Testis (tissue), 3 donors: Measurements from ENCODE around the gene RFPL2. TPM values are rescaled to one million over a fixed set of nuclear protein-coding genes. Genes with fewer than 3 reads are reported as not detected.
"Not testable (repeated sequence)": the region's sequence is repeated elsewhere in the genome, so short reads cannot be mapped to it uniquely, and the experiment has no call there.

Source experiments
- DNase-seq: peaks from one replicate; pipeline ENCODE4 v3.0.0-alpha.2; 2019
- H3K27ac ChIP-seq, 2 donors: fragments of 200-600 bp; sonication (generic); one replicate each; pipeline ENCODE4 v1.5.1; 2019
- H3K27me3 ChIP-seq: fragments of 200-600 bp; sonication (generic); one replicate; pipeline ENCODE4 v1.5.1; 2019
- H3K36me3 ChIP-seq: fragments of 200-600 bp; sonication (generic); one replicate; pipeline ENCODE4 v1.5.1; 2017; ENCODE audit warnings: low read depth; ENCODE audit errors: missing control alignments
- H3K4me1 ChIP-seq: fragments of 200-600 bp; sonication (generic); one replicate; pipeline ENCODE4 v1.5.1; 2019
- H3K4me3 ChIP-seq, 2 donors: fragments of 200-600 bp; sonication (generic); one replicate each; pipeline ENCODE4 v1.5.1; 2017 to 2019
- H3K9me3 ChIP-seq: fragments of 200-600 bp; sonication (generic); one replicate; pipeline ENCODE4 v1.5.1; 2017
- CTCF ChIP-seq, 3 experiments: fragments of 450-650 bp in 2 of 3; fragments of 200-600 bp in 1 of 3; sonication (generic) in 1 of 3; IDR thresholded peaks; one replicate each; pipeline ENCODE4 v1.5.1; 2016 to 2019; ENCODE audit warnings: antibody characterized with exemption in 3 of 3, mild to moderate bottlenecking in 2 of 3, moderate library complexity in 1 of 3
- POLR2A ChIP-seq: fragments of 450-650 bp; IDR thresholded peaks from one replicate; pipeline ENCODE4 v1.6.1; 2017; ENCODE audit warnings: antibody characterized with exemption, mild to moderate bottlenecking, moderate library complexity
- WGBS, 2 donors: methylation state at CpG; one replicate each; pipeline ENCODE4 v1.1.5; 2018; 5-methylcytosine and 5-hydroxymethylcytosine counted together
- intact Hi-C: fragments of 100-400 bp; cut with DNase I; formaldehyde crosslinking; loops from one replicate; pipeline ENCODE4 v1.15.1; 2023; ENCODE audit warnings: low total_unique reads
- polyA plus RNA-seq: library from polyadenylated mRNA; stranded (reverse); fragments of 350-450 nt; fragmentation: Illumina TruSeq; extraction: RNeasy Lipid Tissue Mini Kit (QIAGEN cat#74804); gene quantifications from one replicate; pipeline ENCODE4 v1.2.3, GENCODE V29; 2014; ENCODE audit warnings: low read depth, low replicate concordance; ENCODE audit not compliant: insufficient read depth
- small RNA-seq, 2 donors: library from RNA; depleted of rRNA; stranded (forward); fragments of <200 nt; gene quantifications; one replicate each; pipeline ENCODE3, GENCODE V24; 2016
- total RNA-seq, 2 donors: library from RNA; depleted of rRNA; stranded (reverse); fragments of >200 nt; gene quantifications; one replicate each; pipeline ENCODE4 v1.2.3, GENCODE V29; 2016

Gene RFPL2
- total and polyA plus RNA-seq, 3 donors from 2014 or later: 0.34 TPM; not detected in 2

GRCh38 chr22:32151641-32152040, 53.2 kb downstream of the RFPL2 start:
- 67 to 75% methylated on average over 6 of the region's 6 CpGs for WGBS, 2 donors
- peak; percentile 1 for DNase-seq
- intact Hi-C loops: not testable (repeated sequence)

GRCh38 chr22:32150647-32151046, 54.2 kb downstream of the RFPL2 start:
- H3K9me3 ChIP-seq, H3K27ac ChIP-seq, intact Hi-C loops, H3K4me1 ChIP-seq, H3K36me3 ChIP-seq, H3K27me3 ChIP-seq, DNase-seq, H3K4me3 ChIP-seq: not testable (repeated sequence)
- WGBS, 2 donors: 62 to 72% methylated on average over 7 of the region's 7 CpGs

More at GRCh38 chr22:32151641-32152040, 53.2 kb downstream of the RFPL2 start:
- H3K4me3 ChIP-seq, H3K27ac ChIP-seq, H3K36me3 ChIP-seq, H3K4me1 ChIP-seq, H3K27me3 ChIP-seq, H3K9me3 ChIP-seq: not testable (repeated sequence)

- H3K36me3 ChIP-seq, intact Hi-C loops, H3K4me3 ChIP-seq, H3K4me1 ChIP-seq, H3K27ac ChIP-seq, H3K27me3 ChIP-seq, H3K9me3 ChIP-seq: not testable (repeated sequence)
- WGBS, 2 donors: 93 to 98% methylated on average over 4 of the region's 4 CpGs
- peak; percentile 4 for DNase-seq
These were observed 56.5 kb downstream of the RFPL2 start for GRCh38 chr22:32148372-32148771.

GRCh38 chr22:32147128-32147527, 57.7 kb downstream of the RFPL2 start:
- intact Hi-C loops, H3K4me1 ChIP-seq, H3K27me3 ChIP-seq, H3K36me3 ChIP-seq, H3K4me3 ChIP-seq, H3K9me3 ChIP-seq, H3K27ac ChIP-seq: not testable (repeated sequence)
- peak; percentile 1 for DNase-seq
- 79 to 90% methylated on average over 8 of the region's 8 CpGs for WGBS, 2 donors

GRCh38 chr22:32144496-32145274, 60.2 kb downstream of the RFPL2 start:
- Histone ChIP-seq H3K27ac (no peak overlapping the region), H3K4me1 (no peaks in the 10 kb centered on the region), H3K4me3 (no peak overlapping the region), H3K27me3 (no peaks in the 10 kb centered on the region), H3K36me3 (no peaks in the 10 kb centered on the region), H3K9me3 (no peaks in the 10 kb centered on the region)
- intact Hi-C loops: no loop called here
- no peak for TF ChIP-seq CTCF (IDR thresholded peaks at IDR 0.05)
- TF ChIP-seq POLR2A: no peak
- WGBS, 2 donors: 80 to 86% methylated on average over 6 of the region's 6 CpGs
- DNase-seq: peak; percentile 8

- TF ChIP-seq CTCF (IDR thresholded peaks at IDR 0.05) (no peak), POLR2A (no peak)
- Histone ChIP-seq H3K9me3 (no peaks in the 10 kb centered on the region), H3K4me3 (no peak overlapping the region), H3K4me1 (no peaks in the 10 kb centered on the region), H3K27ac (no peak overlapping the region), H3K36me3 (no peaks in the 10 kb centered on the region), H3K27me3 (no peaks in the 10 kb centered on the region)
- intact Hi-C loops: no loop called here
- DNase-seq: peak; percentile 6
These were observed 62.3 kb downstream of the RFPL2 start for GRCh38 chr22:32142600-32142999.

GRCh38 chr22:32140688-32141087, 64.2 kb downstream of the RFPL2 start:
- H3K27ac ChIP-seq, H3K9me3 ChIP-seq, intact Hi-C loops, H3K4me3 ChIP-seq, DNase-seq, H3K27me3 ChIP-seq, H3K4me1 ChIP-seq, H3K36me3 ChIP-seq: not testable (repeated sequence)
- 54 to 58% methylated on average over 2 to 6 of the region's 6 CpGs for WGBS, 2 donors

Small RNA genes lying within 50 kb of the gene (small RNA-seq; reads per million reads assigned to genes)
- 0 reads per million in 2 donors for gene RF02171

Other genes with a start within 250 kb of the RFPL2 start
- 1 to 10 TPM; 4.0 to 4.8 TPM for gene SLC5A1, start 161.8 kb downstream of the RFPL2 start, total RNA-seq
- gene SLC5A1, start 161.8 kb downstream of the RFPL2 start, polyA plus RNA-seq: 3.5 TPM
- 10 to 100 TPM in 1 of 2 donors, 1 to 10 TPM in 1; 4.0 to 15.6 TPM for gene C22orf42, start 45.8 kb downstream of the RFPL2 start, total RNA-seq
- 13.3 TPM for gene C22orf42, start 45.8 kb downstream of the RFPL2 start, polyA plus RNA-seq
- 1 to 10 TPM in 1 of 2 donors, under 1 TPM in 1; 0.93 to 1.0 TPM for gene SLC5A4, start 50.3 kb upstream of the RFPL2 start, total RNA-seq
- gene SLC5A4, start 50.3 kb upstream of the RFPL2 start, polyA plus RNA-seq: 1.1 TPM
- 1 to 10 TPM; 2.6 to 3.6 TPM for gene RFPL3, start 152.8 kb upstream of the RFPL2 start, total RNA-seq
- gene RFPL3, start 152.8 kb upstream of the RFPL2 start, polyA plus RNA-seq: 4.1 TPM
- 10 to 100 TPM; 62.1 to 68.0 TPM for gene RTCB, start 207.2 kb upstream of the RFPL2 start, total RNA-seq
- 100 TPM for gene RTCB, start 207.2 kb upstream of the RFPL2 start, polyA plus RNA-seq